DOHH2 (cell line): ENCODE data around the gene KRTAP3-2.
"Not testable (repeated sequence)": the region's sequence is repeated elsewhere in the genome, so short reads cannot be mapped to it uniquely, and the experiment has no call there.

Experiments used
- H3F3A ChIP-seq: fragments of 200-600 bp; sonication (generic), shearing (Covaris generic); 2 replicates; pipeline ENCODE4 v1.6.0; 2016; ENCODE audit warnings: antibody characterized with exemption, mild to moderate bottlenecking; ENCODE audit not compliant: control insufficient read depth, insufficient read depth
- H3K27ac ChIP-seq: fragments of 200-600 bp; sonication (generic); 2 replicates; pipeline ENCODE4 v1.5.1; 2014; ENCODE audit warnings: low read depth, mild to moderate bottlenecking, low read length, moderate library complexity
- H3K27me3 ChIP-seq: fragments of 200-600 bp; sonication (generic); 2 replicates; pipeline ENCODE4 v1.6.1; 2014; ENCODE audit warnings: mild to moderate bottlenecking, low read length, mixed read lengths; ENCODE audit not compliant: control insufficient read depth
- H3K36me3 ChIP-seq: fragments of 200-600 bp; sonication (generic); 2 replicates; pipeline ENCODE4 v1.6.1; 2014; ENCODE audit warnings: mild to moderate bottlenecking, low read length, moderate library complexity, mixed read lengths; ENCODE audit not compliant: control insufficient read depth
- H3K4me1 ChIP-seq: fragments of 200-600 bp; sonication (generic); 2 replicates; pipeline ENCODE4 v1.6.1; 2014; ENCODE audit warnings: mild to moderate bottlenecking, low read length, mixed read lengths; ENCODE audit not compliant: control insufficient read depth
- H3K4me2 ChIP-seq: fragments of 200-600 bp; sonication (generic); 2 replicates; pipeline ENCODE4 v1.6.0; 2014; ENCODE audit warnings: mild to moderate bottlenecking, low read length, moderate library complexity
- H3K4me3 ChIP-seq: fragments of 200-600 bp; sonication (generic); 2 replicates; pipeline ENCODE4 v1.5.1; 2014; ENCODE audit warnings: mild to moderate bottlenecking, low read length, mixed read lengths
- H3K79me2 ChIP-seq: fragments of 200-600 bp; sonication (generic); 2 replicates; pipeline ENCODE4 v1.6.1; 2014; ENCODE audit warnings: mild to moderate bottlenecking, low read length, mixed read lengths; ENCODE audit not compliant: control insufficient read depth
- H3K9me2 ChIP-seq: fragments of 200-600 bp; sonication (generic); replicated peaks from 2 replicates; pipeline ENCODE4 v1.6.1; 2014; ENCODE audit warnings: mild to moderate bottlenecking, low read length, mixed read lengths; ENCODE audit not compliant: control insufficient read depth
- H3K9me3 ChIP-seq: fragments of 200-600 bp; sonication (generic); 2 replicates; pipeline ENCODE4 v1.6.1; 2014; ENCODE audit warnings: antibody characterized with exemption, low read length, mixed read lengths; ENCODE audit not compliant: control insufficient read depth, insufficient read depth
- H4K20me1 ChIP-seq: fragments of 200-600 bp; sonication (generic); 2 replicates; pipeline ENCODE4 v1.6.0; 2014; ENCODE audit warnings: low read depth, mild to moderate bottlenecking, antibody characterized with exemption, low read length, moderate library complexity; ENCODE audit not compliant: control insufficient read depth, insufficient read depth
- CTCF ChIP-seq: fragments of 200-600 bp; sonication (generic); IDR thresholded peaks from one replicate; pipeline ENCODE4 v1.5.1; 2014; ENCODE audit warnings: antibody characterized with exemption, mild to moderate bottlenecking, low read depth, low read length; ENCODE audit not compliant: poor library complexity, severe bottlenecking
- EZH2phosphoT487 ChIP-seq: fragments of 200-600 bp; sonication (generic); IDR thresholded peaks from 2 replicates; pipeline ENCODE4 v1.6.1; 2017; ENCODE audit warnings: borderline replicate concordance, mild to moderate bottlenecking, antibody characterized with exemption, low read length, moderate library complexity, mixed read lengths

The KRTAP3-2 gene

GRCh38 chr17:40999563-40999962 is at the start of gene KRTAP3-2:
Gene KRTAP3-2, minus strand, starts transcription at chr17:40999906. Its CDS starts 53 bp downstream, at chr17:40999853.
- H3K9me3 ChIP-seq, H3K27ac ChIP-seq: not testable (repeated sequence)
- H3K27me3 ChIP-seq = peaks cover 20% of the 10 kb centered on the region

GRCh38 chr17:41049110-41049509 is 49.4 kb upstream of the KRTAP3-2 start:
- Histone ChIP-seq H3K79me2 (no peaks in the 10 kb centered on the region), H4K20me1 (no peaks in the 10 kb centered on the region), H3F3A (no peaks in the 10 kb centered on the region), H3K36me3 (no peaks in the 10 kb centered on the region), H3K4me3 (no peak overlapping the region), H3K4me1 (peaks cover 17% of the 10 kb centered on the region), H3K9me3 (no peaks in the 10 kb centered on the region), H3K4me2 (peak overlapping the region; percentile 26; the same call in 1 of the 2 replicates), H3K27me3 (0 out of 2 replicates have a peak, but pooled peaks cover 4% of the 10 kb centered on the region), H3K27ac (no peak overlapping the region), H3K9me2 (no peaks in the 10 kb centered on the region)
- TF ChIP-seq EZH2phosphoT487 (no peak), CTCF (no peak)

More at GRCh38 chr17:40999563-40999962, at the start of gene KRTAP3-2:
- H3K36me3 ChIP-seq, H3F3A ChIP-seq, H3K4me3 ChIP-seq, H3K79me2 ChIP-seq, H3K9me2 ChIP-seq, H4K20me1 ChIP-seq, H3K4me1 ChIP-seq, H3K4me2 ChIP-seq: not testable (repeated sequence)

GRCh38 chr17:41048441-41048840 is 48.7 kb upstream of the KRTAP3-2 start:
- H3F3A ChIP-seq = no peaks in the 10 kb centered on the region
- no peaks in the 10 kb centered on the region for H3K36me3 ChIP-seq
- no peaks in the 10 kb centered on the region for H3K9me2 ChIP-seq
- H4K20me1 ChIP-seq = no peaks in the 10 kb centered on the region
- H3K79me2 ChIP-seq = no peaks in the 10 kb centered on the region
- peaks cover 17% of the 10 kb centered on the region for H3K4me1 ChIP-seq
- H3K9me3 ChIP-seq = no peaks in the 10 kb centered on the region
- no peak overlapping the region for H3K4me3 ChIP-seq
- H3K27me3 ChIP-seq = 0 out of 2 replicates have a peak, but pooled peaks cover 4% of the 10 kb centered on the region
- H3K4me2 ChIP-seq = no peak overlapping the region
- TF ChIP-seq EZH2phosphoT487 = no peak
- TF ChIP-seq CTCF = no peak
- no peak overlapping the region for H3K27ac ChIP-seq

GRCh38 chr17:41046735-41047465 is 47.2 kb upstream of the KRTAP3-2 start, which contains the start of gene KRTAP2-1:
Gene KRTAP2-1, minus strand, starts transcription at chr17:41047316. Its CDS starts 49 bp downstream, at chr17:41047267.
- H3K4me1 ChIP-seq = peaks cover 17% of the 10 kb centered on the region
- not testable (repeated sequence) for H3K27me3 ChIP-seq, H3F3A ChIP-seq, H3K27ac ChIP-seq, H3K9me2 ChIP-seq, H3K79me2 ChIP-seq, H3K9me3 ChIP-seq, H3K36me3 ChIP-seq, H3K4me3 ChIP-seq, H4K20me1 ChIP-seq, H3K4me2 ChIP-seq
